ENCODE data around the gene STARD3. TPM values are rescaled to one million over a fixed set of nuclear protein-coding genes. Genes with fewer than 3 reads are reported as not detected.

STARD3 gene
- polyA plus RNA-seq, 1 experiment = 43.3 TPM

DNA sequence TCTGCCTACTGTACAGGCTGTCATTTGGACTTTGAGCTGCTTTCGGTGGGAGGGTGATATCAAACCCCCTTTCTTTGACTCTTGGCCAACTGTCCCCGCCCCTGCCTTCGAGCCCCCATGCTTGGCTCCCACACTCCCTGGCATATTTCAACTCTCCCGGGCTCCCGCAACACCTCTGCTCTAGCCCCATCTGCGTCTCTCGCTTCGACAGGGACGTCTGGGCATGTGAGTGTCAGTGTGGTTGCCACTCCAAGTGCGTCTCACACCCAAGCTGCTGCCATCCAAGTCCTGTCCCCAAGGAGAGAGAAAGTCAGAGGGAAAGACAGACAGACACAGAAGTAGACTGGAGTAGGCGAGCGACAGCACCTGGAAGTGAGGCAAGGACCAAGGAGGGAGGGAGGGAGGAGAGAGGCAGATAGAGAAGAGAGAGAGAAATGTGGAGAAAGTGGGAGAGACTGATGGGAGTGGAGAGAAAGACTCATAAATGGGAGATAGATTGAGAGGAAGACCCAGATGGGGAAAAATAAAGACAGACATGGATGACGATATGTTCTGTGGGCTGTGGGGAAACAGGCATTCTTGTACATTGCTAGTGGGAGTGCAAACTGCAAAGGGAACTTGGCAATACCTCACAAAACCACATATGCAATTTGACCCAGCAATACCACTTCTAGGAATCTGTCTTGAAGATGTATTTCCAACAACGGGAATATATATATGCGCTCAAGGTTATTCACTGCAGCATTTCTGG, 11.8 kb downstream of the STARD3 start:
- H3K27me3 ChIP-seq (ENCODE audit: control insufficient read depth, insufficient read depth, low read length) = no peaks in the 10 kb centered on the region
- ChIA-PET POLR2A (no interaction called here), CTCF (interaction anchor here (1.2 to 7.4 kb wide), 2 partner anchors 15 to 26 kb away, joined by 3 to 62 read pairs; no protein-coding TSS in a partner anchor)
- H3K9me3 ChIP-seq (ENCODE audit: control insufficient read depth, insufficient read depth, low read length) = no peaks in the 10 kb centered on the region
- peak; percentile 57 for DNase-seq (ENCODE audit: low read depth, low spot score)
- TF ChIP-seq, protein P1, sequence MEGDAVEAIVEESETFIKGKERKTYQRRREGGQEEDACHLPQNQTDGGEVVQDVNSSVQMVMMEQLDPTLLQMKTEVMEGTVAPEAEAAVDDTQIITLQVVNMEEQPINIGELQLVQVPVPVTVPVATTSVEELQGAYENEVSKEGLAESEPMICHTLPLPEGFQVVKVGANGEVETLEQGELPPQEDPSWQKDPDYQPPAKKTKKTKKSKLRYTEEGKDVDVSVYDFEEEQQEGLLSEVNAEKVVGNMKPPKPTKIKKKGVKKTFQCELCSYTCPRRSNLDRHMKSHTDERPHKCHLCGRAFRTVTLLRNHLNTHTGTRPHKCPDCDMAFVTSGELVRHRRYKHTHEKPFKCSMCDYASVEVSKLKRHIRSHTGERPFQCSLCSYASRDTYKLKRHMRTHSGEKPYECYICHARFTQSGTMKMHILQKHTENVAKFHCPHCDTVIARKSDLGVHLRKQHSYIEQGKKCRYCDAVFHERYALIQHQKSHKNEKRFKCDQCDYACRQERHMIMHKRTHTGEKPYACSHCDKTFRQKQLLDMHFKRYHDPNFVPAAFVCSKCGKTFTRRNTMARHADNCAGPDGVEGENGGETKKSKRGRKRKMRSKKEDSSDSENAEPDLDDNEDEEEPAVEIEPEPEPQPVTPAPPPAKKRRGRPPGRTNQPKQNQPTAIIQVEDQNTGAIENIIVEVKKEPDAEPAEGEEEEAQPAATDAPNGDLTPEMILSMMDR (IDR thresholded peaks at IDR 0.05; ENCODE audit: low read depth, low read length) = no peak
- H3K4me3 ChIP-seq (ENCODE audit: low read depth, low read length) = no peak overlapping the region
- no peak overlapping the region for H3K27ac ChIP-seq (ENCODE audit: low read depth, low read length)

DNA sequence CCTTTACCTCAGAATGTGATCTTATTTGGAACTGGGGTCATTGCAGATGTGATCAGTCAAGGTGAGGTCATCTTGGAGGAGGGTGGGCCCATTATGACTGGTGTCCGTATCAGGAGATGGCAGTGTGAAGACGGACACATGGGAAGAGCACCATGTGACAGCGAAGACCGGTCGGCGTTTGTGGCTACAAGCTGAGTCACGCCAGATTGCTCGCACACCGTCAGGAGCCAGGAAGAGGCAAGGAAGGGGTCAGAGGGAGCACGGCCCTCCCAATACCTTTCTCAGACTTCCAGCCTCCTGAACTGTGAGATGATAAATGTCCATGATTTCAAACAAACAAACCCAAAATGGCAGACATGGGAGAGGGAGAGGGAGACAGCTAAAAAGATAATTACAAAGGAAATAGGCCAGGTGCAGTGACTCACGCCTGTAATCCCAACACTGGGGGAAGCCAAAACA, 13.2 kb downstream of the STARD3 start:
- Histone ChIP-seq H3K27ac (ENCODE audit: low read depth, low read length) (no peak overlapping the region), H3K27me3 (ENCODE audit: control insufficient read depth, insufficient read depth, low read length) (no peaks in the 10 kb centered on the region), H3K4me3 (ENCODE audit: low read depth, low read length) (no peak overlapping the region), H3K9me3 (ENCODE audit: control insufficient read depth, insufficient read depth, low read length) (no peaks in the 10 kb centered on the region)
- CTCF ChIA-PET = interaction anchor here (1.4 to 7.4 kb wide), 3 partner anchors 12 to 27 kb away, joined by 4 to 62 read pairs (median 6); no protein-coding TSS in a partner anchor
- TF ChIP-seq, protein P1 (IDR thresholded peaks at IDR 0.05; ENCODE audit: low read depth, low read length) = no peak
- no peak for DNase-seq (ENCODE audit: low read depth, low spot score)
- POLR2A ChIA-PET = interaction anchor here (0.6 to 1.8 kb wide), 2 partner anchors 9 to 11 kb away, joined by 3 to 4 read pairs; no protein-coding TSS in a partner anchor

DNA sequence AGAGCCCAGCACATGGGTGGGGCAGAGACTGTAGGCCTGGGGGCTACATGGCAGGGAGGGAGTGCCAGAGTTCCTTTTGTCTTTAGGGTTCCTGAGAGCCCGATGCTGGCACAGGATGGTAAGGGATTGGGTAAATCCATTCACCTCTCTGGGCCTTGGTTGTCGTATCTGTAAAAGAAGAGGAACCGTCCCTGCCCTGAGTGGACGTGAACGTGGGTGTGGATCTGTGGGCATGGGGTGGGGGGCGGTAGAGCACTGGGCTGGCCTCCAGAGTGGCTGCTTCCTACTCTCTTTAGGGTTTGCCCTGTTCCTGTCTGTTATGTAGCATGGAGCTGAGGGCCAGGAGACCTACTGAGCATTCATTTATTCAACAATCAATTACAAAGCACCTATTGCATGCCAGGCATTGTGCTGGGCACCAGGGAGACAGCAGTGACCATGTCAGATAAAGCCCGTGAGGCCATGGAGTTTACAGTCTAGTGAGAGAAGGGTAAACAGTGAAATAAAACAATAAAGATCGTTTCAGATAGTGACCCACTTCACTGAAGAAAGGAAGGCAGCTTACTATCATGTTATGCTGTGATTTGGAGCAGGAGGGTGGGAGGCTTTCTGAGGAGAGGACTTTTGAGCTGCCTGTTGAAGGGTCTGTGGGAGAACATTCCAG, 15.1 kb downstream of the STARD3 start:
- ChIA-PET POLR2A (interaction anchor here (0.6 kb wide), 1 partner anchor 24 kb away, joined by 3 read pairs; no protein-coding TSS in a partner anchor), CTCF (interaction anchor here (1.4 to 7.4 kb wide), 3 partner anchors 17 to 29 kb away, joined by 3 to 62 read pairs (median 5); no protein-coding TSS in a partner anchor)
- Histone ChIP-seq H3K4me3 (ENCODE audit: low read depth, low read length) (no peak overlapping the region), H3K27ac (ENCODE audit: low read depth, low read length) (no peak overlapping the region), H3K9me3 (ENCODE audit: control insufficient read depth, insufficient read depth, low read length) (no peaks in the 10 kb centered on the region), H3K27me3 (ENCODE audit: control insufficient read depth, insufficient read depth, low read length) (no peaks in the 10 kb centered on the region)
- no peak for DNase-seq (ENCODE audit: low read depth, low spot score)
- TF ChIP-seq, protein P1 (IDR thresholded peaks at IDR 0.05; ENCODE audit: low read depth, low read length) = no peak

DNA sequence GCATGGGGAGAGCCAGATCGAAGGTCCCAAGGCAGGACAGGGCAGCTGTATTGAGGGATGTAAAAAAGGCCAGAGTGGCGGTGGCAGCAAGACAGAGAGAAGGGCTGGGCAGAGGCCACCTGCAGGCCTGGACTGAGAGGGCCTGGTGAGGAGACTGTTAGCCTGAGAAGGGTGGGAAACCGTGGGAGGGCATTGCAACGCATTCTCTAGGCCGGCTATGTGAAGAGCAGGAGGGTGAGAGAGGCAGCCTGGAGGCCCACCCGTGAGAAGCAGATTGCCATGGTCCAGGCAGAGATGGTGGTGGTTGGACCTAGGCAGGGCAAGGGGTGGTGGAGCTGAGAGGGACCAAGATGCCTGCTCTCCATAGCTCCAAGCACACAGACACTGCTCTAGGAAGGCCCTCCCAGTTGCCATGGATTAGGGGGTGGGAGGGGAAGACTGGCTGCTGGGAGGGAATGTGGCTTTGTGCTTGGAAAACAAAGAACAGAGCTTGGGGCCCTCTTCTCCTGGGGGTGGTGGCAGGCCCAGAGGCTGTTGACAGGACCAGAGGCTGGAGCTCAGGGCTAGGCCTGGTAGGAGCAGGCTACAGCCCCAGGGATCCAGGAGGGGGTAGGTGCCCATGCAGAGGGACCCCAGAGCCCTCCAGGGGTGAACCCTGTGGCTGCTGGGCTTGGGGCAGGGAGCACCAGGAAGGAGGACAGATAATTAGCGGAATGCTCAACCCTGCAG, 15.8 kb downstream of the STARD3 start:
- Histone ChIP-seq H3K27me3 (ENCODE audit: control insufficient read depth, insufficient read depth, low read length) (no peaks in the 10 kb centered on the region), H3K9me3 (ENCODE audit: control insufficient read depth, insufficient read depth, low read length) (no peaks in the 10 kb centered on the region), H3K27ac (ENCODE audit: low read depth, low read length) (no peak overlapping the region), H3K4me3 (ENCODE audit: low read depth, low read length) (no peak overlapping the region)
- no peak for DNase-seq (ENCODE audit: low read depth, low spot score)
- ChIA-PET POLR2A (no interaction called here), CTCF (interaction anchor here (1.3 to 7.4 kb wide), 3 partner anchors 18 to 74 kb away, joined by 3 to 62 read pairs (median 5); no protein-coding TSS in a partner anchor)
- TF ChIP-seq, protein P1 (IDR thresholded peaks at IDR 0.05; ENCODE audit: low read depth, low read length) = no peak

Data from AG04450 (cell line).